OCI-LY3 (cell line): ENCODE measurements around the gene USP47.

Experiments
- H2AFZ ChIP-seq: fragments of 200-600, 300-600 bp; shearing (Covaris generic); 2 replicates; pipeline ENCODE4 v1.6.0; 2014; ENCODE audit warnings: antibody characterized with exemption, low read depth, low read length
- H3K27ac ChIP-seq: fragments of 200-600, 300-600 bp; sonication (generic); 2 replicates; pipeline ENCODE4 v1.5.1; 2014; ENCODE audit warnings: mild to moderate bottlenecking, low read length, moderate library complexity, mixed read lengths
- H3K27me3 ChIP-seq: fragments of 200-600, 300-600 bp; sonication (generic); 2 replicates; pipeline ENCODE4 v1.6.1; 2014; ENCODE audit warnings: low read depth, low read length, mixed read lengths
- H3K36me3 ChIP-seq: fragments of 200-600, 300-600 bp; sonication (generic); replicated peaks from 2 replicates; pipeline ENCODE3; 2014; ENCODE audit warnings: low read depth, low read length, mixed read lengths
- H3K4me1 ChIP-seq: fragments of 300-600, 200-600 bp; sonication (generic); 2 replicates; pipeline ENCODE4 v1.6.1; 2014; ENCODE audit warnings: low read length, mixed read lengths
- H3K4me2 ChIP-seq: fragments of 200-600, 300-600 bp; sonication (generic); 2 replicates; pipeline ENCODE4 v1.6.1; 2014; ENCODE audit warnings: low read length, mixed read lengths
- H3K4me3 ChIP-seq: fragments of 300-600, 200-600 bp; sonication (generic); 2 replicates; pipeline ENCODE4 v1.5.1; 2014; ENCODE audit warnings: antibody characterized with exemption, mild to moderate bottlenecking, low read length, moderate library complexity
- H3K79me2 ChIP-seq: fragments of 300-600, 200-600 bp; shearing (Covaris generic); 2 replicates; pipeline ENCODE4 v1.6.1; 2014; ENCODE audit warnings: mild to moderate bottlenecking, low read length, mixed read lengths
- H3K9ac ChIP-seq: fragments of 300-600, 200-600 bp; shearing (Covaris generic); 2 replicates; pipeline ENCODE4 v1.6.0; 2014; ENCODE audit warnings: mild to moderate bottlenecking, low read length, moderate library complexity
- H3K9me3 ChIP-seq: fragments of 200-600, 300-600 bp; shearing (Covaris generic); 2 replicates; pipeline ENCODE4 v1.6.1; 2014; ENCODE audit warnings: low read length, mixed read lengths; ENCODE audit not compliant: insufficient read depth
- H4K20me1 ChIP-seq: fragments of 200-600, 300-600 bp; sonication (generic); 2 replicates; pipeline ENCODE4 v1.6.1; 2016; ENCODE audit warnings: low read length, mixed read lengths; ENCODE audit not compliant: insufficient read depth
- CTCF ChIP-seq: fragments of 200-600, 300-600 bp; sonication (generic); IDR thresholded peaks from 2 replicates; pipeline ENCODE4 v1.5.1; 2014; ENCODE audit warnings: antibody characterized with exemption, low read length, low read depth
- EZH2phosphoT487 ChIP-seq: fragments of 200-600 bp; shearing (Covaris generic); IDR thresholded peaks from 2 replicates; pipeline ENCODE4 v1.6.1; 2018; ENCODE audit warnings: antibody characterized with exemption, mixed run types, low read depth

Gene USP47

GRCh38 chr11:11836676-11837231 is 5.0 kb upstream of the USP47 start:
- H3K4me3 ChIP-seq: no peak overlapping the region
- peaks cover 4% of the 10 kb centered on the region; the same call in 1 of the 2 replicates for H3K4me1 ChIP-seq
- no peaks in the 10 kb centered on the region for H4K20me1 ChIP-seq
- H3K9ac ChIP-seq: no peak overlapping the region
- H3K4me2 ChIP-seq: no peak overlapping the region
- TF ChIP-seq EZH2phosphoT487: no peak
- no peak for TF ChIP-seq CTCF
- H3K9me3 ChIP-seq: no peaks in the 10 kb centered on the region
- H3K79me2 ChIP-seq: no peaks in the 10 kb centered on the region; the same call in 1 of the 2 replicates
- H3K27me3 ChIP-seq: no peaks in the 10 kb centered on the region
- no peak overlapping the region for H3K27ac ChIP-seq
- H3K36me3 ChIP-seq: no peaks in the 10 kb centered on the region
- no peak overlapping the region for H2AFZ ChIP-seq

GRCh38 chr11:11839718-11840117 is 2.1 kb upstream of the USP47 start:
- Histone ChIP-seq H3K27ac (no peak overlapping the region), H3K79me2 (peaks cover 29% of the 10 kb centered on the region), H2AFZ (no peak overlapping the region), H3K4me3 (no peak overlapping the region), H3K36me3 (no peaks in the 10 kb centered on the region), H3K4me2 (no peak overlapping the region), H3K27me3 (no peaks in the 10 kb centered on the region), H3K9ac (no peak overlapping the region), H3K9me3 (no peaks in the 10 kb centered on the region), H4K20me1 (peaks cover 20% of the 10 kb centered on the region), H3K4me1 (peaks cover 16% of the 10 kb centered on the region)
- TF ChIP-seq CTCF: no peak
- TF ChIP-seq EZH2phosphoT487: no peak

GRCh38 chr11:11841116-11841722 is 553 bp upstream of the USP47 start:
- H3K79me2 ChIP-seq: peaks cover 44% of the 10 kb centered on the region
- peak overlapping the region; percentile 98 for H2AFZ ChIP-seq
- peaks cover 35% of the 10 kb centered on the region for H4K20me1 ChIP-seq
- peak overlapping the region; percentile 95 for H3K4me3 ChIP-seq
- no peaks in the 10 kb centered on the region for H3K27me3 ChIP-seq
- peaks cover 31% of the 10 kb centered on the region for H3K4me1 ChIP-seq
- no peaks in the 10 kb centered on the region for H3K36me3 ChIP-seq
- peak overlapping the region; percentile 80 for H3K27ac ChIP-seq
- H3K4me2 ChIP-seq: peak overlapping the region; percentile 89
- TF ChIP-seq CTCF (no peak), EZH2phosphoT487 (no peak)
- peak overlapping the region; percentile 93 for H3K9ac ChIP-seq
- no peaks in the 10 kb centered on the region for H3K9me3 ChIP-seq

- no peaks in the 10 kb centered on the region for H3K27me3 ChIP-seq
- peak overlapping the region; percentile 59; the same call in 1 of the 2 replicates for H2AFZ ChIP-seq
- peak overlapping the region; percentile 93 for H3K9ac ChIP-seq
- H3K36me3 ChIP-seq: no peaks in the 10 kb centered on the region
- peak overlapping the region; percentile 80 for H3K27ac ChIP-seq
- peaks cover 48% of the 10 kb centered on the region for H4K20me1 ChIP-seq
- H3K79me2 ChIP-seq: peaks cover 57% of the 10 kb centered on the region
- peak overlapping the region; percentile 89 for H3K4me2 ChIP-seq
- no peak for TF ChIP-seq EZH2phosphoT487
- no peak for TF ChIP-seq CTCF
- H3K9me3 ChIP-seq: no peaks in the 10 kb centered on the region
- H3K4me1 ChIP-seq: peaks cover 32% of the 10 kb centered on the region
- peak overlapping the region; percentile 95 for H3K4me3 ChIP-seq
Observed at GRCh38 chr11:11842421-11843008, 743 bp downstream of the USP47 start.
